HEK293 (cell line): ENCODE results near the gene TACC2.

Experiments
- CTCF ChIP-seq: fragments of 450-650 bp; formaldehyde crosslinking; IDR thresholded peaks from 2 replicates; pipeline ENCODE4 v1.5.1; 2016; ENCODE audit warnings: missing biosample characterization, missing genetic modification characterization
- SCRT2 ChIP-seq: fragments of 450-650 bp; formaldehyde crosslinking; IDR thresholded peaks from 2 replicates; pipeline ENCODE4 v1.5.1; 2016; ENCODE audit warnings: missing biosample characterization, missing genetic modification characterization
- ZBTB26 ChIP-seq: fragments of 450-650 bp; formaldehyde crosslinking; optimal IDR thresholded peaks from 2 replicates; pipeline ENCODE3; 2016; ENCODE audit warnings: missing biosample characterization, mild to moderate bottlenecking, missing genetic modification characterization
- ZNF37A ChIP-seq: fragments of 450-650 bp; IDR thresholded peaks from 2 replicates; pipeline ENCODE4 v1.5.1; 2018; ENCODE audit warnings: missing biosample characterization, missing genetic modification characterization

GRCh38 chr10:122264436-122264835 is 275.5 kb downstream of the TACC2 start:
- TF ChIP-seq CTCF = no peak
- no peak for TF ChIP-seq SCRT2
- no peak for TF ChIP-seq ZNF37A (tag by site-specific recombination)
- TF ChIP-seq ZBTB26 = no peak
